ENCODE data around the gene TOR2A. TPM values are rescaled to one million over a fixed set of nuclear protein-coding genes. Genes with fewer than 3 reads are reported as not detected.
A peak's percentile ranks its signal among the peaks of the same experiment; 100 is the strongest.

The TOR2A gene
- total and polyA plus RNA-seq, 9 of the 15 experiments (the other 6 are each of a cell fraction or from before 2014, with no cell fraction given) = 0.80 to 25.9 (median 11.1) TPM

DNA sequence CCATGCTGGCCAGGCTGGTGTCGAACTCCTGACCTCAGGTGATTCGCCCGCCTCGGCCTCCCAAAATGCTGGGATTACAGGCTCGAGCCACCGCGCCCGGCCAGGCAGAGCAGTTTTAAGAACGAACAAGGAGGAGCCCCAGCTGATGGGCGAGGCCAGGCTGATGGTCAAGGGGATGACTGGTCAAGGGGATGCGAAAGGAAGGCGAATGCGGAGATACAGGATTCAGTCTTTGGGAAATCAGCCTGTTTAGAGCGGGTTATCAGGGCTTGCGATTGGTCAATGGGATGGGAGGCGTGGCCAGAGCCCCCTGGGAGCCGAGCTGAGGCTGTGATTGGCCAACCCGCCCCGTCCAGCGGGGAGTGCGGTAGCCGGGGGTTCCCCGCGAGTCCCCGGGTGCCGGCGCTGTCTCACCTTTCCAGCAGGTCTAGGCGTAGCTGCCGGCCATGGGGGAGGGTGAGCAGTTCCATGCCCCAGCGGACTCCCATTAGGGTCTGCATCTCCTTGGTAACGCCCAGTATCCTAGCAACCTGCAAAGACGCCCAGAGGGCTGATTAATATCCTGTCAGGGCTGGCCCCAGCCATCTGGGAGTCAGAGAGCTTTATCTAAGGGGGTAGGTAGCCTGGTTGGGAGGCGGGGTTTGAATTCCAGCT, 7.5 kb upstream of the TOR2A start (continued):
- TF ChIP-seq MTF1 (CRISPR knock-in tag; IDR thresholded peaks at IDR 0.05; ENCODE audit: borderline replicate concordance) = no peak
- peak; percentile 98 for TF ChIP-seq MYNN (IDR thresholded peaks at IDR 0.05)
- TF ChIP-seq MYNN (CRISPR knock-in tag; IDR thresholded peaks at IDR 0.05) = peak; percentile 82
- TF ChIP-seq BCOR (IDR thresholded peaks at IDR 0.05) = peak; percentile 44; the same call in 1 of the 2 replicates
- TF ChIP-seq THRAP3 (IDR thresholded peaks at IDR 0.05; ENCODE audit: borderline replicate concordance) = no peak

GRCh38 chr9:127741831-127742434, 6.8 kb upstream of the TOR2A start:
- 20% methylated on average over 27 of the region's 38 CpGs for WGBS (ENCODE audit: insufficient coverage, low coverage, missing lambda C conversion rate)
- H3K9me3 ChIP-seq (replicated peaks; ENCODE audit: control insufficient read depth, insufficient read depth, low read depth, low read length) = no peaks in the 10 kb centered on the region
- ChIA-PET CTCF (ENCODE audit: low intra/inter-chr PET ratio) (interaction anchor here (0.5 kb wide), 1 partner anchor 386 kb away, joined by 3 read pairs; no protein-coding TSS in a partner anchor), POLR2A (interaction anchor here (0.5 to 1.5 kb wide), 7 partner anchors 9 to 212 kb away, joined by 3 to 5 read pairs (median 3); no protein-coding TSS in a partner anchor)
- no peak overlapping the region for H3K27ac ChIP-seq (ENCODE audit: extremely low read depth, low read depth, low read length)
- peak overlapping the region in 1 of 2 experiments; percentile 70; a peak in 1 of 4 replicates for H3K9ac ChIP-seq (ENCODE audit: insufficient read depth in 1 of 2, low read depth in 2 of 2, low read length in 2 of 2)
- peak overlapping the region; percentile 74 for H3K4me2 ChIP-seq (ENCODE audit: insufficient read depth, low read length)
- H3K79me2 ChIP-seq (ENCODE audit: control insufficient read depth, insufficient read depth, low read length) = no peaks in the 10 kb centered on the region
- H2AFZ ChIP-seq (ENCODE audit: low read depth, low read length) = peak overlapping the region; percentile 30
- H3K36me3 ChIP-seq (ENCODE audit: control insufficient read depth, insufficient read depth, low read length) = no peaks in the 10 kb centered on the region
- peak; percentile 91 to 94 (median 92) for DNase-seq (ENCODE audit: extremely low read depth in 1 of 4, low spot score in 3 of 4)
- no peaks in the 10 kb centered on the region for H3K9me1 ChIP-seq (ENCODE audit: control insufficient read depth, insufficient read depth, low read length)
- FAIRE-seq = peak; percentile 82
- ATAC-seq = peak; percentile 93
- H4K20me1 ChIP-seq (replicated peaks; ENCODE audit: control insufficient read depth, insufficient read depth, low read length) = no peaks in the 10 kb centered on the region; the same call in 1 of the 2 replicates
- BruUV-seq (replicated peaks) = no TSS peak
- H3K27me3 ChIP-seq (ENCODE audit: control insufficient read depth in 2 of 2, insufficient read depth in 2 of 2, low read length in 2 of 2) = peaks cover under 1 to 2% of the 10 kb centered on the region in 2 experiments; a peak in 3 of 5 replicates
- intact Hi-C loops (cut with micrococcal nuclease) (no loop called here), in situ Hi-C loops (cut with MboI) (no loop called here)
- H3K4me1 ChIP-seq (replicated peaks in 1 of 2; ENCODE audit: control insufficient read depth in 2 of 2, insufficient read depth in 2 of 2, low read length in 2 of 2) = peaks cover 15 to 49% of the 10 kb centered on the region in 2 experiments
- peak overlapping the region; percentile 37 for H3K4me3 ChIP-seq
- TF ChIP-seq MAFF (IDR thresholded peaks at IDR 0.05; ENCODE audit: low read length) = peak; percentile 37; the same call in 1 of the 2 replicates
- TF ChIP-seq ZNF316 (IDR thresholded peaks at IDR 0.05) = peak; percentile 99
- TF ChIP-seq SMAD1 (IDR thresholded peaks at IDR 0.05; ENCODE audit: low read depth, low read length, partially characterized antibody) = no peak
- no peak for TF ChIP-seq ZZZ3 (IDR thresholded peaks at IDR 0.05)
- no peak for TF ChIP-seq ERF (CRISPR knock-in tag; IDR thresholded peaks at IDR 0.05)
- no peak for TF ChIP-seq ZNF830 (CRISPR knock-in tag; IDR thresholded peaks at IDR 0.05)
- 0 out of 2 replicates have a peak, but pooled peaks have one; percentile 19 for TF ChIP-seq PBX2 (CRISPR knock-in tag; IDR thresholded peaks at IDR 0.05; ENCODE audit: low read depth)
- no peak for TF ChIP-seq PBX2 (tag; conservative IDR thresholded peaks at IDR 0.05; ENCODE audit: low read depth)
- no peak for TF ChIP-seq HDGF (IDR thresholded peaks at IDR 0.05)
- peak; percentile 73; the same call in 1 of the 2 replicates for TF ChIP-seq LARP7 (IDR thresholded peaks at IDR 0.05)
- TF ChIP-seq FOS (IDR thresholded peaks at IDR 0.05; ENCODE audit: extremely low read depth, insufficient read length) = peak; percentile 48
- peak; percentile 99 for TF ChIP-seq C11orf30 (IDR thresholded peaks at IDR 0.05; ENCODE audit: low read depth)
- TF ChIP-seq ARID1B (IDR thresholded peaks at IDR 0.05) = peak; percentile 16; the same call in 1 of the 2 replicates
- TF ChIP-seq SMARCA4 (IDR thresholded peaks at IDR 0.05) = peak; percentile 36; the same call in 1 of the 2 replicates
- peak; percentile 24; the same call in 1 of the 2 replicates for TF ChIP-seq SP1 (CRISPR knock-in tag; IDR thresholded peaks at IDR 0.05)
- 0 out of 2 replicates have a peak, but pooled peaks have one; percentile 52 for TF ChIP-seq SMARCE1 (IDR thresholded peaks at IDR 0.05)
